ENCODE measurements around the gene OSTM1. TPM values are rescaled to one million over a fixed set of nuclear protein-coding genes. Genes with fewer than 3 reads are reported as not detected.

OSTM1 gene
- total and polyA plus RNA-seq, 10 of the 15 experiments (the other 5 are each of a cell fraction or from before 2014, with no cell fraction given), result 3.0 to 17.1 (median 5.8) TPM

DNA sequence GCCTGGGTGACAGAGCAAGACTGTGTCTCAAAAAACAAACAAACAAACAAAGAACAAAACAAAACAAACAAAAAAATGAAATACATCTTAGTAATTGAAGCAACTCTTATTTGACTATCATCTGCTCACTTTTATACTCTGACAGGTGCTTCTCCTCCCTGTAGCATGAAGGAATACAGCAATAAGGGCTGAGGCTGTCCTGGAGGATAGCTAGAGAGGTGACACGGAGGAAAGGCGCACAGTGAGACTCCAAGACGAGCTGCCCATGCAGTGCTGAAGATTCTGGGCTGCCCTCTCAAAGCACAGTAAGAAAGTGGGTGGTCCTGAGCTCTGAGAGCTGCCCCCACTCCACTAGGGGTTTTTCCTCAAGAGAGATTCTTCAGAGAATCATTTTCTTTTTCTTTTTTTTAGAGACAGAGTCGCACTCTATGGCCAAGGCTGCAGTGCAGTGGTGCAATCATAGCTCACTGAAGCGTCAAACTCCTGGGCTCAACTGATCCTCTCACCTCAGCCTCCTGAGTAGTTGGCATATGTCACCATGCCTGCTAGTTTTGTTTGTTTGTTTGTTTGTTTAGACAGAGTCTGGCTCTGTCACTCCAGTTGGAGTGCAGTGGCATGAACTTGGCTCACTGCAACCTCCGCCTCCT lies 50.0 kb downstream of the OSTM1 start:
- 82% methylated on average over 6 of the region's 6 CpGs for WGBS (ENCODE audit: insufficient coverage, insufficient replicate concordance, low lambda C conversion rate, missing lambda C conversion rate)
- Histone ChIP-seq H4K20me1 (ENCODE audit: control insufficient read depth, insufficient read depth) (no peaks in the 10 kb centered on the region), H3K79me2 (ENCODE audit: control insufficient read depth, insufficient read depth, low read length) (no peaks in the 10 kb centered on the region), H3K36me3 (ENCODE audit: control insufficient read depth in 2 of 2, insufficient read depth in 2 of 2, low read length in 1 of 2) (no peaks in the 10 kb centered on the region), H3K4me1 (ENCODE audit: control insufficient read depth, insufficient read depth, low read length) (no peaks in the 10 kb centered on the region), H3K4me3 (no peak overlapping the region), H2AFZ (ENCODE audit: control insufficient read depth, low read depth, low read length) (no peak overlapping the region), H3K27me3 (replicated peaks in 1 of 2; ENCODE audit: control insufficient read depth in 2 of 2, insufficient read depth in 2 of 2, low read length in 1 of 2) (no peaks in the 10 kb centered on the region; a peak in 1 of 4 replicates), H3K4me2 (ENCODE audit: control insufficient read depth, insufficient read depth) (no peak overlapping the region), H3K9ac (ENCODE audit: control insufficient read depth, insufficient read depth, low read length) (no peak overlapping the region), H3K9me3 (replicated peaks; ENCODE audit: control insufficient read depth, insufficient read depth, low read length) (no peaks in the 10 kb centered on the region), H3K27ac (ENCODE audit: control insufficient read depth, insufficient read depth) (no peak overlapping the region)
- ChIA-PET CTCF (interaction anchor here (1.0 kb wide), 1 partner anchor 21 kb away, joined by 3 read pairs; no protein-coding TSS in a partner anchor), SMC1A (ENCODE audit: uncharacterized antibody, unreplicated experiment) (no interaction called here), RAD21 (ENCODE audit: unreplicated experiment) (no interaction called here), POLR2A (no interaction called here)
- DNase-seq (ENCODE audit: low read depth, low spot score), result no peak
- no TSS peak for BruUV-seq (replicated peaks)
- no peak for FAIRE-seq
- TF ChIP-seq MYC (IDR thresholded peaks at IDR 0.05; ENCODE audit: insufficient read depth, insufficient read length, insufficient replicate concordance, low read length, severe bottlenecking) (no peak), IRF4 (IDR thresholded peaks at IDR 0.05; ENCODE audit: low read depth, low read length) (no peak), ZBED1 (IDR thresholded peaks at IDR 0.05; ENCODE audit: borderline replicate concordance) (no peak), NR2F1 (conservative IDR thresholded peaks at IDR 0.05) (no peak), HDGF (IDR thresholded peaks at IDR 0.05) (no peak), TBL1XR1 (IDR thresholded peaks at IDR 0.05; ENCODE audit: low read depth, low read length) (no peak), CBX5 (IDR thresholded peaks at IDR 0.05; ENCODE audit: low read depth) (no peak), EGR1 (IDR thresholded peaks at IDR 0.05; ENCODE audit: borderline replicate concordance in 1 of 2, low read depth in 2 of 2, low read length in 2 of 2) (no peak), POU2F2 (IDR thresholded peaks at IDR 0.05; ENCODE audit: borderline replicate concordance, low read depth, low read length) (no peak), CBFB (IDR thresholded peaks at IDR 0.05; ENCODE audit: low read depth) (no peak), TCF12 (IDR thresholded peaks at IDR 0.05; ENCODE audit: low read depth, low read length) (no peak), NR2C1 (IDR thresholded peaks at IDR 0.05) (no peak), MTA2 (IDR thresholded peaks at IDR 0.05; ENCODE audit: low read depth) (no peak), EP300 (IDR thresholded peaks at IDR 0.05; ENCODE audit: borderline replicate concordance in 1 of 2, control insufficient read depth in 1 of 2, low read depth in 2 of 2, low read length in 2 of 2) (no peak)
- TF ChIP-seq, protein P1, sequence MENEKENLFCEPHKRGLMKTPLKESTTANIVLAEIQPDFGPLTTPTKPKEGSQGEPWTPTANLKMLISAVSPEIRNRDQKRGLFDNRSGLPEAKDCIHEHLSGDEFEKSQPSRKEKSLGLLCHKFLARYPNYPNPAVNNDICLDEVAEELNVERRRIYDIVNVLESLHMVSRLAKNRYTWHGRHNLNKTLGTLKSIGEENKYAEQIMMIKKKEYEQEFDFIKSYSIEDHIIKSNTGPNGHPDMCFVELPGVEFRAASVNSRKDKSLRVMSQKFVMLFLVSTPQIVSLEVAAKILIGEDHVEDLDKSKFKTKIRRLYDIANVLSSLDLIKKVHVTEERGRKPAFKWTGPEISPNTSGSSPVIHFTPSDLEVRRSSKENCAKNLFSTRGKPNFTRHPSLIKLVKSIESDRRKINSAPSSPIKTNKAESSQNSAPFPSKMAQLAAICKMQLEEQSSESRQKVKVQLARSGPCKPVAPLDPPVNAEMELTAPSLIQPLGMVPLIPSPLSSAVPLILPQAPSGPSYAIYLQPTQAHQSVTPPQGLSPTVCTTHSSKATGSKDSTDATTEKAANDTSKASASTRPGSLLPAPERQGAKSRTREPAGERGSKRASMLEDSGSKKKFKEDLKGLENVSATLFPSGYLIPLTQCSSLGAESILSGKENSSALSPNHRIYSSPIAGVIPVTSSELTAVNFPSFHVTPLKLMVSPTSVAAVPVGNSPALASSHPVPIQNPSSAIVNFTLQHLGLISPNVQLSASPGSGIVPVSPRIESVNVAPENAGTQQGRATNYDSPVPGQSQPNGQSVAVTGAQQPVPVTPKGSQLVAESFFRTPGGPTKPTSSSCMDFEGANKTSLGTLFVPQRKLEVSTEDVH (IDR thresholded peaks at IDR 0.05; ENCODE audit: low read depth, partially characterized antibody), result no peak
- TF ChIP-seq, protein P2, sequence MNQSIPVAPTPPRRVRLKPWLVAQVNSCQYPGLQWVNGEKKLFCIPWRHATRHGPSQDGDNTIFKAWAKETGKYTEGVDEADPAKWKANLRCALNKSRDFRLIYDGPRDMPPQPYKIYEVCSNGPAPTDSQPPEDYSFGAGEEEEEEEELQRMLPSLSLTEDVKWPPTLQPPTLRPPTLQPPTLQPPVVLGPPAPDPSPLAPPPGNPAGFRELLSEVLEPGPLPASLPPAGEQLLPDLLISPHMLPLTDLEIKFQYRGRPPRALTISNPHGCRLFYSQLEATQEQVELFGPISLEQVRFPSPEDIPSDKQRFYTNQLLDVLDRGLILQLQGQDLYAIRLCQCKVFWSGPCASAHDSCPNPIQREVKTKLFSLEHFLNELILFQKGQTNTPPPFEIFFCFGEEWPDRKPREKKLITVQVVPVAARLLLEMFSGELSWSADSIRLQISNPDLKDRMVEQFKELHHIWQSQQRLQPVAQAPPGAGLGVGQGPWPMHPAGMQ (IDR thresholded peaks at IDR 0.05; ENCODE audit: borderline replicate concordance), result no peak
- no peak for ATAC-seq
- intact Hi-C loops (cut with micrococcal nuclease; ENCODE audit: unreplicated experiment), result no loop called here
- in situ Hi-C loops (cut with MboI), result no loop called here
